ENCODE measurements around the gene NDST1.

Gene NDST1

DNA sequence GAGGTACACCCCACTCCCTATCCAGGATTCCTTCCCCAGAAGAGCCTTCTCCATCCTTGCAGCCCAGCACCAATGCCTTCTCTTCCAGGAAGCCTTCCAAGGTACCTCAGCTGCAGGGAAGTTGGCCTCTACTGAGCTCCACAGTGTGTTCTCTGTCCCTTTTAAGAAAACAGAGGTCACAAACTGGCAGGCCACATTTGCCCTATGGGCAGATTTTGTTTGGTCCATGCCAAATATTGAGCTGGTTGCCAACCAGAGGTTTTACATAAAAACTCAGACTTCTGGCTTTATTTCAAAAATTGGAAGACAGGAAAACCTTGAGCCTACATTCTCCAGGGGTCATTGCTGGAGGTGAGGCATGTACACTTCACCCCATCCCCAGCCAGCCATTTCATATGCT, 9.0 kb upstream of the NDST1 start:
- no peaks in the 10 kb centered on the region for H3K4me1 ChIP-seq (ENCODE audit: insufficient read depth, low read length)
- no peaks in the 10 kb centered on the region for H3K36me3 ChIP-seq (ENCODE audit: insufficient read depth, low read length)
- H3K4me3 ChIP-seq (ENCODE audit: low read depth in 1 of 2, low read length in 2 of 2), result no peak overlapping the region
- no peak for TF ChIP-seq EZH2 (IDR thresholded peaks at IDR 0.05; ENCODE audit: borderline replicate concordance, low read depth, low read length, severe bottlenecking)
- TF ChIP-seq, protein P1, sequence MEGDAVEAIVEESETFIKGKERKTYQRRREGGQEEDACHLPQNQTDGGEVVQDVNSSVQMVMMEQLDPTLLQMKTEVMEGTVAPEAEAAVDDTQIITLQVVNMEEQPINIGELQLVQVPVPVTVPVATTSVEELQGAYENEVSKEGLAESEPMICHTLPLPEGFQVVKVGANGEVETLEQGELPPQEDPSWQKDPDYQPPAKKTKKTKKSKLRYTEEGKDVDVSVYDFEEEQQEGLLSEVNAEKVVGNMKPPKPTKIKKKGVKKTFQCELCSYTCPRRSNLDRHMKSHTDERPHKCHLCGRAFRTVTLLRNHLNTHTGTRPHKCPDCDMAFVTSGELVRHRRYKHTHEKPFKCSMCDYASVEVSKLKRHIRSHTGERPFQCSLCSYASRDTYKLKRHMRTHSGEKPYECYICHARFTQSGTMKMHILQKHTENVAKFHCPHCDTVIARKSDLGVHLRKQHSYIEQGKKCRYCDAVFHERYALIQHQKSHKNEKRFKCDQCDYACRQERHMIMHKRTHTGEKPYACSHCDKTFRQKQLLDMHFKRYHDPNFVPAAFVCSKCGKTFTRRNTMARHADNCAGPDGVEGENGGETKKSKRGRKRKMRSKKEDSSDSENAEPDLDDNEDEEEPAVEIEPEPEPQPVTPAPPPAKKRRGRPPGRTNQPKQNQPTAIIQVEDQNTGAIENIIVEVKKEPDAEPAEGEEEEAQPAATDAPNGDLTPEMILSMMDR (IDR thresholded peaks at IDR 0.05; ENCODE audit: borderline replicate concordance, extremely low read depth, low read length, poor library complexity, severe bottlenecking), result no peak
- H3K27me3 ChIP-seq (ENCODE audit: insufficient read depth, low read length, poor library complexity), result peaks cover 3% of the 10 kb centered on the region
- H3K79me2 ChIP-seq (ENCODE audit: insufficient read depth, low read length), result no peaks in the 10 kb centered on the region
- H4K20me1 ChIP-seq (ENCODE audit: insufficient read depth, low read length), result no peaks in the 10 kb centered on the region
- DNase-seq (no peak), ATAC-seq (ENCODE audit: insufficient read depth, low read depth) (no peak)
- no peak overlapping the region for H2AFZ ChIP-seq (ENCODE audit: low read depth, low read length)
- H3K4me2 ChIP-seq (ENCODE audit: insufficient read depth, low read length), result no peak overlapping the region
- no peak overlapping the region for H3K27ac ChIP-seq (ENCODE audit: low read length)
- H3K9me3 ChIP-seq (ENCODE audit: insufficient read depth, low read length, severe bottlenecking), result no peaks in the 10 kb centered on the region
- H3K9ac ChIP-seq (ENCODE audit: low read depth, low read length), result no peak overlapping the region

DNA sequence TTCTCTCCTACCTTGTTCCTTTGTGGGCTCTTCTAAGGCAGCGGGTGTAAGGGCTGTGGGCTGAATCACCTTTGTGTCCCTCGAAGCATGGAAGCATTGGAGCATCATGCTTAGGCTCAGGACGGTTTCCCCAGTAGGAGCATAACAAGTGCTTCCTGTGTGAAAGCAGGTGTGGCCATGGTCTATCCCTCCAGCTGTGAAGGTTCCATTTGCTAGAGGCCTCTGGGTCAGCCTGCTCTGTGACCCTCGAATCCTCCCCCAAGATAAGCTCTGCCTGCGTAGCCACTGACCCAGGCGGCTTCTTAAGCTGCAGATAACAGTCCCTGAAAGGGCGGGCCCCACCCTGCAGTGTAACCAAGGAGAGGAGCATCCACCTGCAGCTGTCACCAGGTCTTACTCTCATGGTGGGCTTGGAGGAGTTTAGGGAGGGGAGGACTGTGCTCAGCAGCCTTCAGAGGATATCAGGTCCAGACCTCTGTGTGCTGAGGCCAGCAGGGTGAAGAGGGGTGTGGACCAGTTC, 8.4 kb upstream of the NDST1 start:
- Histone ChIP-seq H3K4me1 (ENCODE audit: insufficient read depth, low read length) (no peaks in the 10 kb centered on the region), H3K27ac (ENCODE audit: low read length) (no peak overlapping the region), H4K20me1 (ENCODE audit: insufficient read depth, low read length) (no peaks in the 10 kb centered on the region), H3K9ac (ENCODE audit: low read depth, low read length) (no peak overlapping the region), H2AFZ (ENCODE audit: low read depth, low read length) (no peak overlapping the region), H3K9me3 (ENCODE audit: insufficient read depth, low read length, severe bottlenecking) (no peaks in the 10 kb centered on the region), H3K36me3 (ENCODE audit: insufficient read depth, low read length) (no peaks in the 10 kb centered on the region), H3K4me3 (ENCODE audit: low read depth in 1 of 2, low read length in 2 of 2) (no peak overlapping the region), H3K4me2 (ENCODE audit: insufficient read depth, low read length) (no peak overlapping the region), H3K79me2 (ENCODE audit: insufficient read depth, low read length) (no peaks in the 10 kb centered on the region), H3K27me3 (ENCODE audit: insufficient read depth, low read length, poor library complexity) (peaks cover 3% of the 10 kb centered on the region)
- ATAC-seq (ENCODE audit: insufficient read depth, low read depth), result no peak
- DNase-seq, result no peak
- TF ChIP-seq, protein P1 (IDR thresholded peaks at IDR 0.05; ENCODE audit: borderline replicate concordance, extremely low read depth, low read length, poor library complexity, severe bottlenecking), result no peak
- no peak for TF ChIP-seq EZH2 (IDR thresholded peaks at IDR 0.05; ENCODE audit: borderline replicate concordance, low read depth, low read length, severe bottlenecking)

DNA sequence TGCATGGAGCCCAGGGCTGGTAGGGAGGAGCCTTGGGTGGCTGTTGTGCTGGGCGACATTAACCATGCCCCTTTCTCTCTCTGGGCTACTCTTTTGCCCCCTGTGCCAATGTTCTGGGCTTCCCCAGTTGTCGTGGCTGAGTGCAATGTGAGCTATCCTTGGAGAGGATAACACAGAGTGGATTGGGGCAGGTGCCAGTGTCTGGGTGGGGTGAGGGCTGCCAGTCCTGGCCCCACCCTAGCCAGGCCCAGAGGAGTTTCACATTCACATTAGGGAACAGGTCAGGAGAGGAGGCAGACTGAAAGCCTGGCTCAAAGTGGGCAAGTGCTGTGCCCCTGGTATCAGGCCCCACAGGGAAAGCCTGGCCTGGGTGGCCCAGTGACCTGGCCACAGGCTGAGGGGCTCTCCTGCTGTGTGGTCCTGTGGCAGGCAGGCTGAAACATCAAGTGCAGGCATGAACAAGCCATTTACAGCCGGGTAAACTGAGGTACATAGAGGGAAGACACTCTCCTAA, 7.5 kb upstream of the NDST1 start:
- H3K36me3 ChIP-seq (ENCODE audit: insufficient read depth, low read length), result no peaks in the 10 kb centered on the region
- no peak overlapping the region for H3K9ac ChIP-seq (ENCODE audit: low read depth, low read length)
- no peaks in the 10 kb centered on the region for H4K20me1 ChIP-seq (ENCODE audit: insufficient read depth, low read length)
- no peaks in the 10 kb centered on the region for H3K79me2 ChIP-seq (ENCODE audit: insufficient read depth, low read length)
- no peak overlapping the region for H3K27ac ChIP-seq (ENCODE audit: low read length)
- no peaks in the 10 kb centered on the region for H3K4me1 ChIP-seq (ENCODE audit: insufficient read depth, low read length)
- no peak for TF ChIP-seq EZH2 (IDR thresholded peaks at IDR 0.05; ENCODE audit: borderline replicate concordance, low read depth, low read length, severe bottlenecking)
- TF ChIP-seq, protein P1 (IDR thresholded peaks at IDR 0.05; ENCODE audit: borderline replicate concordance, extremely low read depth, low read length, poor library complexity, severe bottlenecking), result no peak
- no peak overlapping the region for H2AFZ ChIP-seq (ENCODE audit: low read depth, low read length)
- no peak for DNase-seq
- peaks cover 3% of the 10 kb centered on the region for H3K27me3 ChIP-seq (ENCODE audit: insufficient read depth, low read length, poor library complexity)
- H3K4me3 ChIP-seq (ENCODE audit: low read depth in 1 of 2, low read length in 2 of 2), result no peak overlapping the region
- no peak for ATAC-seq (ENCODE audit: insufficient read depth, low read depth)
- no peaks in the 10 kb centered on the region for H3K9me3 ChIP-seq (ENCODE audit: insufficient read depth, low read length, severe bottlenecking)
- no peak overlapping the region for H3K4me2 ChIP-seq (ENCODE audit: insufficient read depth, low read length)
